Choroid plexus epithelial cell (primary cell): ENCODE measurements around the gene PLEKHN1.
"Not testable (repeated sequence)": the region's sequence is repeated elsewhere in the genome, so short reads cannot be mapped to it uniquely, and the experiment has no call there.

Experiments
- DNase-seq: peaks from one replicate; pipeline ENCODE4 v3.0.0-alpha.2; 2010; ENCODE audit warnings: low read depth
- H3K4me3 ChIP-seq: 2 replicates; pipeline ENCODE4 v1.5.1; 2011; ENCODE audit warnings: low read depth, mild to moderate bottlenecking, control low read depth, low read length, moderate library complexity
- CTCF ChIP-seq: conservative IDR thresholded peaks from 2 replicates; pipeline ENCODE4 v1.5.1; 2011; ENCODE audit warnings: low read depth, mild to moderate bottlenecking, control low read depth, inconsistent platforms, low read length, moderate library complexity

Gene PLEKHN1

GRCh38 chr1:975365-975764 is 9.1 kb downstream of the PLEKHN1 start:
- TF ChIP-seq CTCF, result no peak
- no peak overlapping the region for H3K4me3 ChIP-seq
- no peak for DNase-seq

DNA sequence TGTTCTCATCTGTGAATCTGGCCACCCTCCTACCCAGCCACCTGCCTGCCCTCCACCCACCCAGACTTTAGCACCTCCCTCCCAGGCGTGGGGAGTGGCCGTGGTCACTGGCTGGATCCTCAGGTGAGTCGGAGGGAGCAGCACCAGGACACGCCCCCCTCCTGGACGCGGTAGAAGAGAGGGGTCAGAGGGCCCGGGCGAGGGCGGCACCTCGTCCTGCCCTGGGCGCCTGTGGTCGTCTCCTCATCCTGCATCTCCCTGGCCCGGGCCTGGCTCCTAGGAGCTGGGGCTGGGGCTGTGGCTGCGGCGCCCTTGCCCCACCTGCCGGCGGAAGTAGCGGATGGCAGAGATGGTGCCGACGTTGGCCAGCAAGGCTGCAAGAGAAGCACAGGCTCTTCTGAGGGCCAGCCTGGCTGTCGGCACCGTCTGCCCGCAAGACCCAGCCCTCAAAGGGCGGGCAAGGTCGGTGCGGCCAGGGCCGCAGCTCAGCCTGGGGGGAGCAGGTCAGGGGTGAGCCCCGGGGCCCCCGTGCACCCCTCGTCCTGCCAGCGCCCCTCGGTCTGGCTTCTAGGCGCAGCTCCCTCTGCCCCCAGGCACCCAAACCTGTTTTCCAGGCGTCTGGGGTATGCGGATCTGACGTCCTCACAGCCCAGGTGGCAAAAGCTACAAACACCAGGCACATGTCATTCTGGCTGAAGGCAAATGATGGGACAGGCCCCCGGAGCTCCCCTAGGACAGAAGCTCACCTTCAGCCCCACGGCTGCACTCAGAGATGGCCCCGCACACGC is 9.8 kb downstream of the PLEKHN1 start:
- peak; percentile 62 for TF ChIP-seq CTCF
- no peak overlapping the region for H3K4me3 ChIP-seq
- DNase-seq, result peak; percentile 42

DNA sequence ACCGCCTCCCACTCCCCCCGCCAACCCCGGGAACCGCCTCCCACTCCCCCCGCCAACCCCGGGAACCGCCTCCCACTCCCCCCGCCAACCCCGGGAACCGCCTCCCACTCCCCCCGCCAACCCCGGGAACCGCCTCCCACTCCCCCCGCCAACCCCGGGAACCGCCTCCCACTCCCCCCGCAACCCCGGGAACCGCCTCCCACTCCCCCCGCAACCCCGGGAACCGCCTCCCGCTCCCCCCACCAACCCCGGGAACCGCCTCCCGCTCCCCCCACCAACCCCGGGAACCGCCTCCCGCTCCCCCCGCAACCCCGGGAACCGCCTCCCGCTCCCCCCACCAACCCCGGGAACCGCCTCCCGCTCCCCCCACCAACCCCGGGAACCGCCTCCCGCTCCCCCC is 10.5 kb downstream of the PLEKHN1 start:
- not testable (repeated sequence) for DNase-seq, H3K4me3 ChIP-seq

DNA sequence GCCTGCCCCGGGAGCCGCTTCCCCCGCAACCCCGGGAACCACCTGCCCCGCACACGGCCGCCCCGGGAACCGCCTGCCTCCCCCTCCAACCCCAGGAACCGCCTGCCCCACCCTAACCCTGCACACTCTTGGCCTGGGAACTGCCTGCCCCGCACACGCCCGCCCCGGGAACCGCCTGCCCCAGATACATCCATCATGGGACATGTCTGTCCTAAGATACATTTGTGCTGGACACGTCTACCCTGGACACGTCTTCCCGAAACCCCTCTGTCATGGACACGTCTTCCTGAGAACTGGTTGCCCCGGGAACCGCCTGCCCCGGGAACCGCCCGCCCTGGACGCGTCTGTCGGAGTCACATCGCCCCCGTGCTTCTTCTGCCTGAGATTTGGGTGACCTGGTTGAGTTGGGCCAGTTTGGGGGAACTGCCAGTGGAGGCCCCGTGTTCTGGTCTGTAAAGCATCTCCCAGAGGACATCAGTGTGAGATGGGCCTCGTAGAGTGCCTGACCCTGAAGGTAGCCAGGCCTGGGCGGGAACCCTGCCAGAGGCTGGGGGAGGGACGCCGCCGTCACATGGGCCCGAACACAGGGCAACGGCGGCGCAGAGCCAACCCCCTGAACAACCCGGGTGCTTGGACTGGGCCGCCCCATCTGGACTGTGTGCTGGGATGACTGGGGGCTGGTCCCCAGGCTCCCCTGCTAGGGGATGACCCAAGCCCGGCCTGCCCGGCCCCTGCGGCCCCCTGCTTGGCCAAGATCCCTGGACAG is 12.0 kb downstream of the PLEKHN1 start:
- no peak overlapping the region for H3K4me3 ChIP-seq
- no peak for DNase-seq
- no peak for TF ChIP-seq CTCF

DNA sequence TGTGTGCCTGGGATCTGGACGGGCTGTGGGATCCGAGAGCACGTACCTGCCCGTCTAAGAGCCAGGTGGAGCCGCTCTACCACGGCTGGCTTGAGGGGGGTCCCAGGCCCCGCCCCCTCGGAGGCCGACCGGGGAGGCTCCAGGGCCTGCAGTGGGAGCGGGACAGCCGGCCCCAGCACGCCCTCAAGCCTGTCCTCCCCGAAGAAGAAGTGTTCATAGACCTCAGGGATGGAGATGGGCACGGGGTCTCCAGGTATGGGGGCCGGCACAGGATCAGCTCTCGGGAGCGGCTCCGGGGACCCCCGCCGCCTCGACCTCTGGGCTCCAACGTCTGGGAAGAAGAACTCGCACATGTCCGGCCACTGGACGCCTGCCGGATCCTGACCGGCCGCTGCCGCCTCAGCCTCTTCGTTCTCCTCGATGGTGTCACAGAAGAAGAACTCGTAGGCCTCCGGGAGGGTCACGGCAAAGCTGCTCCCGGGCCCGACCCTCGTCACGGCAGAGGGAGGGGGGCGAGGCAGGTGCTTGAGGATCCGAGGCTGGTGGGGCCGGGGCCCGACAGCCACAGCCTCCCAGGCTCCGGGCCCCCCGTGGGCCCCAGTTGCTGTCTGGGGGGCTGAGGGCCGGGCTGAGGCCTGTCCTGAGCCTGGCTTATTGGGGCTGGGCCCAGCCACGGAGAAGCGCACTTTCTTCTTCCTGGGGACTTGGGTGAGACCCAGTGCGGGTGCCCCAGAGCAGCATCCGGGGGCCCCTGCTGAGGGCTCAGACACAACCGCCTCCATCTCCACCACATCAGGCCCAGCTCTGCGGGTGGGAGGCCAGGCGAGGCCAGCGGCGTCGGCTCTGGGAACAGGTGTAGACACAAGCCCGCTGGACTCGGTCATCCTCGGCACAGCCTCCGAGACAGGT is 12.8 kb downstream of the PLEKHN1 start:
- DNase-seq, result no peak
- no peak for TF ChIP-seq CTCF
- no peak overlapping the region for H3K4me3 ChIP-seq

DNA sequence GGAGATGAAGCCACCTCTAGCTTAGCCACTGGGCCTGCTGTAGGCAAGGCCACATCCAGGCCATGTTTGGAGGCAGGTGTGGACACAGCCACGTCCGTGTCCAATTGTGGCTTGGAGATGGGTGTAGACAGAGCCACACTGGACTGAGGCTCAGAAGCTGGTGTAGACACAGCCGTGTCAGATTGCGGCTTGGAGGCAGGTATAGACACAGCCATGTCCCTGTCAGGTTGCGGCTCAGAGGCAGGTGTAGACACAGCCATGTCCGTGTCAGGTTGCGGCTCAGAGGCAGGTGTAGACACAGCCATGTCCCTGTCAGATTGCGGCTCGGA is 13.4 kb downstream of the PLEKHN1 start:
- no peak overlapping the region for H3K4me3 ChIP-seq
- no peak for DNase-seq
- no peak for TF ChIP-seq CTCF

GRCh38 chr1:980137-980571 is 13.9 kb downstream of the PLEKHN1 start:
- DNase-seq, result no peak
- H3K4me3 ChIP-seq, result no peak overlapping the region
- TF ChIP-seq CTCF, result no peak
